IMR-90 (cell line): ENCODE results near the gene ABHD12. TPM values are rescaled to one million over a fixed set of nuclear protein-coding genes. Genes with fewer than 3 reads are reported as not detected.

Source experiments
- ATAC-seq: fragments of 200-7000 bp; cut with Tn5 transposase; 2 replicates; pipeline ENCODE4 v1.9.1; 2020; ENCODE audit warnings: low read depth, mild to moderate bottlenecking, moderate library complexity
- BruUV-seq: library from RNA; stranded (reverse); fragments of 400-500 nt; replicated peaks from 2 replicates; lab custom pipeline; 2021; lab: Mats Ljungman, UMichigan
- CTCF ChIA-PET: fragments of 300-600 bp; formaldehyde crosslinking; extraction: SDS; loops from one replicate; lab custom pipeline; 2021; ENCODE audit warnings: antibody characterized with exemption; lab: Yijun Ruan, JAX
- POLR2A ChIA-PET: fragments of 300-600 bp; sonication (Branson Sonifier 250); formaldehyde crosslinking; loops from one replicate; lab custom pipeline; 2022; ENCODE audit warnings: antibody characterized with exemption; ENCODE audit not compliant: unreplicated experiment; lab: Charles Lee
- DNase-seq: peaks from one replicate; pipeline ENCODE4 v3.0.0; 2013
- H2AFZ ChIP-seq: replicated peaks from 2 replicates; pipeline ENCODE3; 2013; ENCODE audit warnings: low read length, mild to moderate bottlenecking; ENCODE audit not compliant: poor library complexity
- H2AK5ac ChIP-seq: 2 replicates; pipeline ENCODE4 v1.6.1; 2013; ENCODE audit warnings: low read depth, low read length, inconsistent platforms
- H2AK9ac ChIP-seq: replicated peaks from 2 replicates; pipeline ENCODE3; 2013; ENCODE audit warnings: mild to moderate bottlenecking, low read depth, low read length, moderate library complexity; ENCODE audit not compliant: poor library complexity
- H2BK120ac ChIP-seq: 2 replicates; pipeline ENCODE4 v1.6.1; 2013; ENCODE audit warnings: low read depth, low read length, inconsistent platforms
- H2BK15ac ChIP-seq: 3 replicates; pipeline ENCODE4 v1.6.1; 2013; ENCODE audit warnings: low read depth, low read length, inconsistent platforms
- H2BK20ac ChIP-seq: 2 replicates; pipeline ENCODE4 v1.6.1; 2013; ENCODE audit warnings: low read depth, mild to moderate bottlenecking, inconsistent platforms, low read length, moderate library complexity
- H2BK5ac ChIP-seq: 2 replicates; pipeline ENCODE4 v1.6.1; 2013; ENCODE audit warnings: mild to moderate bottlenecking, low read depth, low read length, inconsistent platforms; ENCODE audit not compliant: poor library complexity, severe bottlenecking
- H3K14ac ChIP-seq: replicated peaks from 2 replicates; pipeline ENCODE4 v1.6.1; 2013; ENCODE audit warnings: low read depth, low read length, inconsistent platforms
- H3K18ac ChIP-seq: 2 replicates; pipeline ENCODE4 v1.6.1; 2013; ENCODE audit warnings: low read depth, low read length, control low read depth
- H3K23ac ChIP-seq: 2 replicates; pipeline ENCODE4 v1.6.1; 2013; ENCODE audit warnings: low read depth, low read length, inconsistent platforms
- H3K27ac ChIP-seq: 2 replicates; pipeline ENCODE4 v1.5.1; 2013; ENCODE audit warnings: mild to moderate bottlenecking, control low read depth, low read length; ENCODE audit not compliant: insufficient read depth
- H3K27me3 ChIP-seq: 2 replicates; pipeline ENCODE4 v1.6.1; 2013; ENCODE audit warnings: low read length; ENCODE audit not compliant: control insufficient read depth, insufficient read depth
- H3K36me3 ChIP-seq: 2 replicates; pipeline ENCODE4 v1.6.1; 2013; ENCODE audit warnings: low read length, mixed read lengths; ENCODE audit not compliant: control insufficient read depth, insufficient read depth
- H3K4ac ChIP-seq: 2 replicates; pipeline ENCODE4 v1.6.1; 2013; ENCODE audit warnings: low read depth, low read length, inconsistent platforms
- H3K4me1 ChIP-seq: 2 replicates; pipeline ENCODE4 v1.6.1; 2013; ENCODE audit warnings: low read length, mixed read lengths; ENCODE audit not compliant: control insufficient read depth, insufficient read depth
- H3K4me2 ChIP-seq: 2 replicates; pipeline ENCODE4 v1.6.1; 2013; ENCODE audit warnings: low read depth, mild to moderate bottlenecking, control low read depth, low read length, moderate library complexity
- H3K4me3 ChIP-seq: 2 replicates; pipeline ENCODE4 v1.5.1; 2013; ENCODE audit warnings: low read depth, mild to moderate bottlenecking, control low read depth, low read length, moderate library complexity; ENCODE audit not compliant: insufficient read depth
- H3K56ac ChIP-seq: 2 replicates; pipeline ENCODE4 v1.6.1; 2013; ENCODE audit warnings: low read length, inconsistent platforms; ENCODE audit not compliant: insufficient read depth; ENCODE audit errors: extremely low read depth
- H3K79me1 ChIP-seq, 2 experiments: 2 replicates each; pipeline ENCODE4 v1.6.1; 2013; ENCODE audit warnings: low read length in 2 of 2, inconsistent platforms in 1 of 2, low read depth in 1 of 2
- H3K9ac ChIP-seq: 2 replicates; pipeline ENCODE4 v1.6.1; 2013; ENCODE audit warnings: low read depth, low read length, control low read depth
- H3K9me1 ChIP-seq: 2 replicates; pipeline ENCODE4 v1.6.1; 2013; ENCODE audit warnings: low read length, inconsistent platforms; ENCODE audit not compliant: insufficient read depth
- H3K9me3 ChIP-seq: 2 replicates; pipeline ENCODE4 v1.6.1; 2013; ENCODE audit warnings: low read length; ENCODE audit not compliant: control insufficient read depth, insufficient read depth
- H4K20me1 ChIP-seq: 2 replicates; pipeline ENCODE4 v1.6.1; 2013; ENCODE audit warnings: low read length, inconsistent platforms; ENCODE audit not compliant: insufficient read depth
- H4K5ac ChIP-seq: 2 replicates; pipeline ENCODE4 v1.6.1; 2013; ENCODE audit warnings: mild to moderate bottlenecking, low read depth, low read length, control low read depth
- H4K8ac ChIP-seq, 2 experiments: 2 replicates each; pipeline ENCODE4 v1.6.1; 2013; ENCODE audit warnings: low read depth in 2 of 2, low read length in 2 of 2, control low read depth in 1 of 2, inconsistent platforms in 1 of 2
- H4K91ac ChIP-seq: 2 replicates; pipeline ENCODE4 v1.6.1; 2013; ENCODE audit warnings: low read depth, low read length, inconsistent platforms; ENCODE audit not compliant: insufficient read depth
- CEBPB ChIP-seq: IDR thresholded peaks from 2 replicates; pipeline ENCODE4 v1.6.1; 2012; ENCODE audit warnings: low read depth, low read length, improper control_type of control experiment
- MAFK ChIP-seq: IDR thresholded peaks from 2 replicates; pipeline ENCODE4 v1.6.1; 2012; ENCODE audit warnings: low read depth, low read length, improper control_type of control experiment
- MAZ ChIP-seq: IDR thresholded peaks from 2 replicates; pipeline ENCODE4 v1.6.1; 2012; ENCODE audit warnings: low read depth, mild to moderate bottlenecking, low read length, improper control_type of control experiment, moderate library complexity, borderline replicate concordance
- MXI1 ChIP-seq: IDR thresholded peaks from 2 replicates; pipeline ENCODE4 v1.6.1; 2012; ENCODE audit warnings: low read depth, mild to moderate bottlenecking, low read length, moderate library complexity, borderline replicate concordance
- NFE2L2 ChIP-seq: fragments of 150-350 bp; IDR thresholded peaks from 2 replicates; pipeline ENCODE4 v1.6.1; 2016; ENCODE audit warnings: low read depth, mild to moderate bottlenecking, low read length
- RAD21 ChIP-seq: IDR thresholded peaks from 2 replicates; pipeline ENCODE4 v1.6.1; 2012; ENCODE audit warnings: low read length, improper control_type of control experiment
- RCOR1 ChIP-seq: IDR thresholded peaks from 2 replicates; pipeline ENCODE4 v1.6.1; 2012; ENCODE audit warnings: mild to moderate bottlenecking, low read length, improper control_type of control experiment; ENCODE audit not compliant: insufficient replicate concordance
- RFX5 ChIP-seq: IDR thresholded peaks from 2 replicates; pipeline ENCODE4 v1.8.0; 2012; ENCODE audit warnings: low read depth, mild to moderate bottlenecking, low read length, moderate library complexity
- WGBS, 2 experiments: methylation state at CpG; one replicate each; pipeline versions ENCODE4 v1.1.5 to v1.1.7; 2013; ENCODE audit warnings: missing lambda C conversion rate in 2 of 2; ENCODE audit not compliant: insufficient read length in 1 of 2; ENCODE audit errors: extremely low coverage in 2 of 2; 5-methylcytosine and 5-hydroxymethylcytosine counted together
- dilution Hi-C: fragments of 300-500 bp; cut with HindIII; formaldehyde crosslinking; loops from one replicate; pipeline ENCODE4 v1.14.3; 2018; ENCODE audit warnings: low sequenced_read_pairs; ENCODE audit not compliant: unreplicated experiment
- in situ Hi-C: fragments of 300-500 bp; cut with MboI; formaldehyde crosslinking; loops from 3 replicates; pipeline ENCODE4 v1.14.3; 2019; ENCODE audit warnings: low sequenced_read_pairs, inconsistent platforms, mixed read lengths
- intact Hi-C: fragments of 100-400 bp; cut with micrococcal nuclease; formaldehyde crosslinking; loops from 2 replicates; pipeline ENCODE4 v1.10.0; 2022
- polyA plus RNA-seq, 3 experiments: library from polyadenylated mRNA; depleted of rRNA; stranded (reverse); fragments of >200 nt; gene quantifications; 2 replicates each; pipeline ENCODE4 v1.2.3, GENCODE V29; 2012; ENCODE audit warnings: low replicate concordance in 1 of 3
- total RNA-seq: library from RNA; depleted of rRNA; stranded (reverse); fragments of >200 nt; gene quantifications from 2 replicates; pipeline ENCODE4 v1.2.3, GENCODE V29; 2012
- TF ChIP-seq, protein P1 (sequence below): fragments of 150-350 bp; IDR thresholded peaks from 2 replicates; pipeline ENCODE4 v1.6.1; 2016; ENCODE audit warnings: low read depth, mild to moderate bottlenecking, low read length, moderate library complexity, borderline replicate concordance
- TF ChIP-seq, protein P2 (sequence below): fragments of 150-350 bp; IDR thresholded peaks from 2 replicates; pipeline ENCODE4 v1.6.1; 2017; ENCODE audit warnings: mild to moderate bottlenecking, antibody characterized with exemption, low read length, low read depth

The ABHD12 gene
- total and polyA plus RNA-seq, 2 of the 4 experiments (the other 2 are of a cell fraction), result 80.7 to 108 TPM

DNA sequence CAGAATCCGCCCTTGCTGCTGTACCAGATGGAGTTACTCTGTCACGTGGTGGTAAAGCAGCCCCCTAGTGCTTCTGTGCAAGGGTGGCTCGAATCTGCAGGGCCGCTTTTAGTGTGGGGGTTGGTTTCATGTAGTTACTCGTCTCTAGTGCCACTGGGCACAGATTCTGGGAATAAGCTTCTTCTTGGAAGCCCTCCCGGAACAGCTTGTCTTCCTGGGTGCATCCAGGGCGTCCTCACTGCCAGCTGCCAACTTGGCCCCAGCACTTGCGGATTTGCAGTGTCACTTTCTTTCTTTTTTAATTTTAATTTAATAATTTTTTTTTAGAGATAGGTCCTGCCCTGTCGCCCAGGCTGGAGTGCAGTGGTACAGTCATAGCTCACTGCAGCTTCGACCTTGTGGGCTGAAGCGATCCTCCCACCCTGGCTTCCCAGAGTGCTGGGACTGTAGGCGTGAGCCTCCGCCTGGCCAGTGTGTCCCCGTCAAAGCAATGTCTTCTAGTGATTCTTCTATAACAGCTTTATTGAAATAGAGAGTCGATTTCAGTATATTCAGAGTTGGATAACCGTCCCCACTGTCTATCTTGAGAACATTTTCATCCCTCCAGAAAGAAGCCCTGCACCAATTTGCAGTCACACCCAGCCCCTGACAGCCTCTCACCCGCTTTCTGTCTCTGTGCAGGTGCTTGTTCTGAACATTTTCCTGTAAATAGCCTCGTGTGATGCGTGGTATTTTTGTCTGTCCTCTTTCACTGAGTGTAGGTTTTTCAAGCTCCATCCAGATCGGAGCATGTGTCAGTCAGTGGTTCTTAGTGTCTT lies 116.9 kb downstream of the ABHD12 start:
- no peak overlapping the region for H2AK9ac ChIP-seq
- no peaks in the 10 kb centered on the region for H3K4me1 ChIP-seq
- H3K27ac ChIP-seq, result no peak overlapping the region
- TF ChIP-seq, protein P1, sequence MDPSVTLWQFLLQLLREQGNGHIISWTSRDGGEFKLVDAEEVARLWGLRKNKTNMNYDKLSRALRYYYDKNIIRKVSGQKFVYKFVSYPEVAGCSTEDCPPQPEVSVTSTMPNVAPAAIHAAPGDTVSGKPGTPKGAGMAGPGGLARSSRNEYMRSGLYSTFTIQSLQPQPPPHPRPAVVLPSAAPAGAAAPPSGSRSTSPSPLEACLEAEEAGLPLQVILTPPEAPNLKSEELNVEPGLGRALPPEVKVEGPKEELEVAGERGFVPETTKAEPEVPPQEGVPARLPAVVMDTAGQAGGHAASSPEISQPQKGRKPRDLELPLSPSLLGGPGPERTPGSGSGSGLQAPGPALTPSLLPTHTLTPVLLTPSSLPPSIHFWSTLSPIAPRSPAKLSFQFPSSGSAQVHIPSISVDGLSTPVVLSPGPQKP, result no peak
- TF ChIP-seq MXI1 (no peak), RFX5 (no peak), CEBPB (no peak), MAFK (no peak), RCOR1 (no peak), NFE2L2 (no peak), RAD21 (no peak), MAZ (no peak)
- TF ChIP-seq, protein P2, sequence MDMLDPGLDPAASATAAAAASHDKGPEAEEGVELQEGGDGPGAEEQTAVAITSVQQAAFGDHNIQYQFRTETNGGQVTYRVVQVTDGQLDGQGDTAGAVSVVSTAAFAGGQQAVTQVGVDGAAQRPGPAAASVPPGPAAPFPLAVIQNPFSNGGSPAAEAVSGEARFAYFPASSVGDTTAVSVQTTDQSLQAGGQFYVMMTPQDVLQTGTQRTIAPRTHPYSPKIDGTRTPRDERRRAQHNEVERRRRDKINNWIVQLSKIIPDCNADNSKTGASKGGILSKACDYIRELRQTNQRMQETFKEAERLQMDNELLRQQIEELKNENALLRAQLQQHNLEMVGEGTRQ, result no peak
- H3K27me3 ChIP-seq, result no peaks in the 10 kb centered on the region
- H4K5ac ChIP-seq, result no peak overlapping the region
- H4K20me1 ChIP-seq, result peaks cover 2% of the 10 kb centered on the region
- H3K79me1 ChIP-seq, result peaks cover 6 to 22% of the 10 kb centered on the region in 2 experiments
- no peak overlapping the region for H2BK15ac ChIP-seq
- ATAC-seq (no peak), DNase-seq (no peak)
- no peak overlapping the region for H2BK5ac ChIP-seq
- H2BK20ac ChIP-seq, result no peak overlapping the region
- no peak overlapping the region for H3K56ac ChIP-seq
- no peak overlapping the region for H2BK120ac ChIP-seq
- H3K18ac ChIP-seq, result no peak overlapping the region
- dilution Hi-C loops, result no loop called here
- intact Hi-C loops, result no loop called here
- CTCF ChIA-PET, result no interaction called here
- 100% methylated on average over 5 of the region's 20 CpGs; no CpG with 5 or more reads in 1 of the 2 experiments for WGBS, 2 experiments
- no peak overlapping the region for H3K4me2 ChIP-seq
- peaks cover 6% of the 10 kb centered on the region; the same call in 1 of the 2 replicates for H3K9me1 ChIP-seq
- no peak overlapping the region for H3K4ac ChIP-seq
- H3K14ac ChIP-seq, result no peak overlapping the region
- H4K91ac ChIP-seq, result no peak overlapping the region
- POLR2A ChIA-PET, result no interaction called here
- BruUV-seq, result no TSS peak
- H3K9ac ChIP-seq, result no peak overlapping the region
- no peak overlapping the region for H3K4me3 ChIP-seq
- in situ Hi-C loops, result loop anchor here (25.0 kb wide), 2 partner anchors 714 to 1636 kb away; partner anchors contain the start of gene CST3
- H3K9me3 ChIP-seq, result no peaks in the 10 kb centered on the region
- no peak overlapping the region for H2AK5ac ChIP-seq
- no peak overlapping the region for H3K23ac ChIP-seq
- peaks cover 81% of the 10 kb centered on the region for H3K36me3 ChIP-seq
- H2AFZ ChIP-seq, result no peak overlapping the region
- no peak overlapping the region for H4K8ac ChIP-seq
